CMK (cell line): ENCODE results near the gene SLC9A6.
"Not testable (repeated sequence)": the region's sequence is repeated elsewhere in the genome, so short reads cannot be mapped to it uniquely, and the experiment has no call there.

Experiments used
- DNase-seq: peaks from one replicate; pipeline ENCODE4 v3.0.0-alpha.2; 2010; ENCODE audit warnings: low read depth

SLC9A6 gene

GRCh38 chrX:136064661-136065043, 79.4 kb downstream of the SLC9A6 start:
- no peak for DNase-seq

- no peak for DNase-seq
Measured at GRCh38 chrX:136065044-136065671, 79.9 kb downstream of the SLC9A6 start.

GRCh38 chrX:136067097-136067496, 81.9 kb downstream of the SLC9A6 start:
- DNase-seq: no peak

- DNase-seq: no peak
Measured at GRCh38 chrX:136067966-136068365, 82.7 kb downstream of the SLC9A6 start.

GRCh38 chrX:136076942-136077341, 91.7 kb downstream of the SLC9A6 start:
- no peak for DNase-seq

- no peak for DNase-seq
Measured at GRCh38 chrX:136080766-136081165, 95.5 kb downstream of the SLC9A6 start.

GRCh38 chrX:136086521-136086920, 101.3 kb downstream of the SLC9A6 start:
- no peak for DNase-seq

- not testable (repeated sequence) for DNase-seq
Measured at GRCh38 chrX:136091898-136092297, 106.7 kb downstream of the SLC9A6 start.

GRCh38 chrX:136094962-136095361, 109.7 kb downstream of the SLC9A6 start:
- no peak for DNase-seq
